KMS-11 (cell line): ENCODE measurements around the gene RTTN.

Source experiments
- H2AFZ ChIP-seq: fragments of 200-600 bp; sonication (generic); 2 replicates; pipeline ENCODE4 v1.6.1; 2016; ENCODE audit warnings: antibody characterized with exemption, mixed run types, low read depth
- H3K27ac ChIP-seq: fragments of 200-600 bp; sonication (generic); 2 replicates; pipeline ENCODE4 v1.6.1; 2016; ENCODE audit warnings: mild to moderate bottlenecking, mixed run types
- H3K27me3 ChIP-seq: fragments of 200-600 bp; sonication (generic); 2 replicates; pipeline ENCODE4 v1.6.1; 2017; ENCODE audit warnings: mild to moderate bottlenecking, low read depth, mixed run types, moderate library complexity; ENCODE audit not compliant: insufficient read depth
- H3K36me3 ChIP-seq: fragments of 200-600 bp; sonication (generic); 2 replicates; pipeline ENCODE4 v1.6.1; 2017; ENCODE audit warnings: mild to moderate bottlenecking, mixed run types; ENCODE audit not compliant: insufficient read depth
- H3K4me1 ChIP-seq: fragments of 200-600 bp; sonication (generic); 2 replicates; pipeline ENCODE4 v1.6.1; 2016; ENCODE audit warnings: mild to moderate bottlenecking, low read depth, mixed run types; ENCODE audit not compliant: poor library complexity, severe bottlenecking
- H3K4me2 ChIP-seq: fragments of 200-600 bp; sonication (generic); 2 replicates; pipeline ENCODE4 v1.7.0; 2016; ENCODE audit warnings: mild to moderate bottlenecking, mixed run types
- H3K4me3 ChIP-seq: fragments of 200-600 bp; sonication (generic); IDR thresholded peaks from 2 replicates; pipeline ENCODE4 v1.6.1; 2017; ENCODE audit warnings: low read depth, low read length, mixed read lengths; ENCODE audit not compliant: insufficient read depth
- H3K79me2 ChIP-seq: fragments of 200-600 bp; sonication (generic); 2 replicates; pipeline ENCODE4 v1.6.1; 2016; ENCODE audit warnings: low read depth, mixed run types; ENCODE audit not compliant: insufficient read depth
- H3K9ac ChIP-seq: fragments of 200-600 bp; sonication (generic); 2 replicates; pipeline ENCODE4 v1.6.1; 2016; ENCODE audit warnings: mild to moderate bottlenecking, mixed run types
- H4K20me1 ChIP-seq: fragments of 200-600 bp; sonication (generic); 2 replicates; pipeline ENCODE4 v1.6.1; 2016; ENCODE audit warnings: mild to moderate bottlenecking, mixed run types; ENCODE audit not compliant: insufficient read depth
- TF ChIP-seq, protein P1 (sequence below): fragments of 200-600 bp; sonication (generic); conservative IDR thresholded peaks from 2 replicates; pipeline ENCODE4 v1.6.1; 2017; ENCODE audit warnings: low read depth, mild to moderate bottlenecking, antibody characterized with exemption, low read length, moderate library complexity, mixed read lengths

RTTN gene

DNA sequence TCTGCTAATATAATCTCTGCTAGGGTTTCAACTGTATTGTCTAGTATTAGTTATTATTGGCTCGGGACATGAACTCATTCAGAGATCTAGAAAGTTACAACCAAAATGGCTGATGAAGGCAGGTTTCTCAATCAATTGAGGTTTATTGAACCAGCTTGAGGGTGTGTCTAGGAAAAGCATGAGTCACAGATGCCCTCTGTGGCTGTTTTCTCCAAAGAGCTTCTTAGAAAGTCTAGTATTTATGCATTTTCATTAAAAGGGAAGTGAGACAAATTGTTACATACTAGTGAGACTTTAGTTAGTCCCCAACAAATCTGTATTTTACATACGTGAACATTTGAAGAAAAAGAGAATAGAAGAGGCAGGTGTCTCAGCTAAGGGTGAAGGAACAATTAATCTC lies 23.0 kb upstream of the RTTN start:
- H3K4me3 ChIP-seq: no peak overlapping the region
- no peak overlapping the region for H2AFZ ChIP-seq
- no peaks in the 10 kb centered on the region for H3K36me3 ChIP-seq
- no peak overlapping the region for H3K4me2 ChIP-seq
- no peaks in the 10 kb centered on the region for H3K79me2 ChIP-seq
- H3K4me1 ChIP-seq: no peaks in the 10 kb centered on the region
- H3K27me3 ChIP-seq: no peaks in the 10 kb centered on the region
- H3K27ac ChIP-seq: no peak overlapping the region
- no peaks in the 10 kb centered on the region for H4K20me1 ChIP-seq
- no peak overlapping the region for H3K9ac ChIP-seq
- TF ChIP-seq, protein P1, sequence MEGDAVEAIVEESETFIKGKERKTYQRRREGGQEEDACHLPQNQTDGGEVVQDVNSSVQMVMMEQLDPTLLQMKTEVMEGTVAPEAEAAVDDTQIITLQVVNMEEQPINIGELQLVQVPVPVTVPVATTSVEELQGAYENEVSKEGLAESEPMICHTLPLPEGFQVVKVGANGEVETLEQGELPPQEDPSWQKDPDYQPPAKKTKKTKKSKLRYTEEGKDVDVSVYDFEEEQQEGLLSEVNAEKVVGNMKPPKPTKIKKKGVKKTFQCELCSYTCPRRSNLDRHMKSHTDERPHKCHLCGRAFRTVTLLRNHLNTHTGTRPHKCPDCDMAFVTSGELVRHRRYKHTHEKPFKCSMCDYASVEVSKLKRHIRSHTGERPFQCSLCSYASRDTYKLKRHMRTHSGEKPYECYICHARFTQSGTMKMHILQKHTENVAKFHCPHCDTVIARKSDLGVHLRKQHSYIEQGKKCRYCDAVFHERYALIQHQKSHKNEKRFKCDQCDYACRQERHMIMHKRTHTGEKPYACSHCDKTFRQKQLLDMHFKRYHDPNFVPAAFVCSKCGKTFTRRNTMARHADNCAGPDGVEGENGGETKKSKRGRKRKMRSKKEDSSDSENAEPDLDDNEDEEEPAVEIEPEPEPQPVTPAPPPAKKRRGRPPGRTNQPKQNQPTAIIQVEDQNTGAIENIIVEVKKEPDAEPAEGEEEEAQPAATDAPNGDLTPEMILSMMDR: no peak

DNA sequence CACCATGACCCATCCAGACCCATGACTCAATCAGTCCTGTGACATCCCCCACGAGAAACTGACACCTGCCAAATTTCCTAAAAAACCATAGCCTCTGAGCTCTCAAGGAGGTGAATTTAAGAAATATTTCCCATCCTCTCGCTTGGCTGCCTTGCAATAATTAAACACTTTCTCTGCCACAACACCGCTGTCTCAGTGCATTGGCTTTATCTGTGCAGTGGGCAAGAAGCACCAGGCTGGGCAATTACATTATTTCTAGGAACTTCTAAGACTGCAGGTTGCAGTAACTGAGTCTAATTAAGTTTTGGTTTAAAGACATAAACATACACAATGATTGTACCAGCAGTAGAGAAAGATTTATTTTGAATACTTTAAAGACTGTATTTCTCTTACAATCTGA lies 22.0 kb upstream of the RTTN start:
- Histone ChIP-seq H3K27ac (no peak overlapping the region), H3K4me3 (no peak overlapping the region), H3K79me2 (no peaks in the 10 kb centered on the region), H2AFZ (no peak overlapping the region), H3K27me3 (no peaks in the 10 kb centered on the region), H4K20me1 (no peaks in the 10 kb centered on the region), H3K9ac (no peak overlapping the region), H3K4me2 (no peak overlapping the region), H3K36me3 (no peaks in the 10 kb centered on the region), H3K4me1 (no peaks in the 10 kb centered on the region)
- TF ChIP-seq, protein P1: no peak

DNA sequence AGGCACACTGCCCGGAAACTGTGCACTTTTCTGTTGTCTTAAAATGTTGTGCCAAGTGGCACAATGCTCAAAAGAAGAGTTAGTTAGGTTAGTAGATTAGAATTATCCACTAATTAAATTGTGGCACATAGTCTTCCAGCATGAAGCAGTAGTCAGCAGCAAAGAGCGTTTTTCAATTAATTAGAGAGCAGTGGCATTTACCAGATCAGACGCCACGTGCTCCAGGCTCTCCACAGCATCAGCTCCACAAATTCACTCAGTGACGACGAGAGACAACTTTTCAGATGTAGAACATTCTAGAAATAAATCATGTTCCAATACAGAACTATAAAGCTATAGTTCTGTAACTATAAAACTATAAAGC lies 16.4 kb upstream of the RTTN start:
- Histone ChIP-seq H3K27ac (no peak overlapping the region), H3K36me3 (no peaks in the 10 kb centered on the region), H3K4me2 (no peak overlapping the region), H3K9ac (no peak overlapping the region), H3K4me1 (no peaks in the 10 kb centered on the region), H2AFZ (no peak overlapping the region), H3K79me2 (no peaks in the 10 kb centered on the region), H3K27me3 (no peaks in the 10 kb centered on the region), H4K20me1 (no peaks in the 10 kb centered on the region), H3K4me3 (no peak overlapping the region)
- TF ChIP-seq, protein P1: no peak

DNA sequence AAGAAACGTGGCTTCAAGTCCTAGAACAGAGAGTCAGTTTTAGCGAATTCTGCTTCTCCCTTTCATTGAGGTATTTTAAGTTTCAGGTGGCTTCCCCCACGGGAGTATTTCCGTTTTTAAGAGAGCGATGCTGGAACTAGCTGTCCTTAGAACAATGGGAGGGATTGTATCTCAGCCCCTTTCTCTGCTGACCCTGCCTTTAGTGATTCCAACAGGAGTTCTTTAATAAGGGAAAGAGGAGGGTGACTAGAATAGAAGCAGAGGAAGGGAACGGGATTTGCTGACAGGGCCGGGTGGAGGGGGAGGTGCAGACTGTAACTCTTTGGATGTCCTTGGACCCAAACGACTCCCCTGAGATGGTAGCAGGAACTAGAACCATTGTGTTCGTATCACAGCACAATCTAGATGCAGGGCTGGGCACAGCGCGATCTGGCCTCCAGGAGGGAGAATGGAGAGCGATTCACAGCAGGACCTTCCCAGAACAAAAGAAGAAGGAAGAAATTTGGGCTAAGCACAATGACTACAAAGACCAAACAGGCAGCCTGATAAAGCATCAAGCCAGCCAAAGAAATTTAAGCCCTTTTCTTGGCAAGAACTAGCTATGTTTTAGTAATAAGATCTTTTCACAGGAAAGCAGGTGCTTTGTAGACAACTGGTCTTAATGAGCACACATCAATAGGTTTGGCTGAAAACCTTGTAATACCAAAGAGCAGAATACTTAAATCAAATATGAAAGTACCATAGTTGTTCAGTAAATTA lies 15.8 kb upstream of the RTTN start:
- Histone ChIP-seq H4K20me1 (no peaks in the 10 kb centered on the region), H2AFZ (no peak overlapping the region), H3K9ac (no peak overlapping the region), H3K79me2 (no peaks in the 10 kb centered on the region), H3K27ac (no peak overlapping the region), H3K27me3 (no peaks in the 10 kb centered on the region), H3K4me3 (no peak overlapping the region), H3K36me3 (no peaks in the 10 kb centered on the region), H3K4me2 (no peak overlapping the region), H3K4me1 (no peaks in the 10 kb centered on the region)
- TF ChIP-seq, protein P1: no peak
